B cell (primary cell): ENCODE results near the gene ARID3C. TPM values are rescaled to one million over a fixed set of nuclear protein-coding genes. Genes with fewer than 3 reads are reported as not detected.

ENCODE experiments used
- ATAC-seq: fragments of 200-7000 bp; cut with Tn5 transposase; one replicate; pipeline ENCODE4 v1.10.0; 2021; ENCODE audit warnings: low read depth, mild to moderate bottlenecking, moderate number of reproducible peaks, moderate library complexity
- CTCF ChIA-PET: fragments of 350-600 bp; sonication (Branson Sonifier 250); formaldehyde crosslinking; loops from one replicate; lab custom pipeline; 2021; ENCODE audit warnings: antibody characterized with exemption, inconsistent platforms; lab: Charles Lee
- POLR2A ChIA-PET: fragments of 350-600 bp; sonication (Branson Sonifier 250); formaldehyde crosslinking; loops from one replicate; lab custom pipeline; 2021; ENCODE audit warnings: antibody characterized with exemption; lab: Charles Lee
- DNase-seq: peaks from one replicate; pipeline ENCODE4 v3.0.0; 2013
- H2AFZ ChIP-seq: 2 replicates; pipeline ENCODE4 v1.6.1; 2012; ENCODE audit warnings: mild to moderate bottlenecking, low read depth, low read length; ENCODE audit not compliant: insufficient read depth, poor library complexity, severe bottlenecking
- H3K27ac ChIP-seq, 2 donors: 1 replicate in 1 of 2; 2 replicates in 1 of 2; pipeline ENCODE4 v1.5.1; 2012 to 2013; ENCODE audit warnings: low read length in 2 of 2, mild to moderate bottlenecking in 2 of 2, moderate library complexity in 1 of 2
- H3K27me3 ChIP-seq, 4 experiments: fragments of 200-600 bp in 1 of 4; sonication (generic) in 1 of 4; replicated peaks in 1 of 4; 1 replicate in 2 of 4; 2 replicates in 2 of 4; pipeline versions ENCODE4 v1.6.1 to v1.7.0; 2013 to 2016; ENCODE audit warnings: low read length in 3 of 4, mild to moderate bottlenecking in 2 of 4, mixed read lengths in 1 of 4, moderate library complexity in 1 of 4; ENCODE audit not compliant: insufficient read depth in 4 of 4, control insufficient read depth in 3 of 4; ENCODE audit errors: control extremely low read depth in 1 of 4
- H3K36me3 ChIP-seq, 2 experiments: replicated peaks in 1 of 2; 1 replicate in 1 of 2; 2 replicates in 1 of 2; pipeline versions ENCODE4 v1.6.1 to v1.7.1; 2013; ENCODE audit warnings: low read length in 1 of 2; ENCODE audit not compliant: insufficient read depth in 2 of 2, control insufficient read depth in 1 of 2; ENCODE audit errors: control extremely low read depth in 1 of 2, extremely low read depth in 1 of 2
- H3K4me1 ChIP-seq, 2 donors: fragments of 200-600 bp in 1 of 2; sonication (generic) in 1 of 2; 1 replicate in 1 of 2; 2 replicates in 1 of 2; pipeline versions ENCODE4 v1.5.1 to v1.6.1; 2013 to 2017; ENCODE audit warnings: low read length in 2 of 2; ENCODE audit not compliant: control insufficient read depth in 2 of 2, insufficient read depth in 2 of 2
- H3K4me2 ChIP-seq: replicated peaks from 2 replicates; pipeline ENCODE3; 2012; ENCODE audit warnings: mild to moderate bottlenecking, low read depth, low read length; ENCODE audit not compliant: poor library complexity, severe bottlenecking
- H3K4me3 ChIP-seq, 5 experiments: fragments of 200-600 bp in 1 of 5; sonication (generic) in 1 of 5; 1 replicate in 3 of 5; 2 replicates in 2 of 5; pipeline versions ENCODE4 v1.5.1 to v1.7.0; 2011 to 2016; ENCODE audit warnings: low read length in 4 of 5, mild to moderate bottlenecking in 4 of 5, low read depth in 2 of 5, control low read depth in 1 of 5, moderate library complexity in 1 of 5; ENCODE audit not compliant: insufficient read depth in 1 of 5; ENCODE audit errors: control extremely low read depth in 1 of 5, extremely low read depth in 1 of 5
- H3K79me2 ChIP-seq: fragments of 200-600 bp; sonication (generic); one replicate; pipeline ENCODE4 v1.6.0; 2016; ENCODE audit warnings: low read length; ENCODE audit not compliant: control insufficient read depth, insufficient read depth
- H3K9ac ChIP-seq: fragments of 200-600 bp; sonication (generic); 2 replicates; pipeline ENCODE4 v1.6.1; 2017; ENCODE audit warnings: mild to moderate bottlenecking, low read length, moderate library complexity
- H3K9me3 ChIP-seq, 3 donors: one replicate each; pipeline versions ENCODE4 v1.6.1 to v1.7.1; 2013; ENCODE audit warnings: low read length in 2 of 3; ENCODE audit not compliant: control insufficient read depth in 2 of 3, insufficient read depth in 1 of 3; ENCODE audit errors: control extremely low read depth in 1 of 3
- H4K20me1 ChIP-seq: 2 replicates; pipeline ENCODE4 v1.6.0; 2012; ENCODE audit warnings: mild to moderate bottlenecking, low read length; ENCODE audit not compliant: insufficient read depth, control insufficient read depth, poor library complexity, severe bottlenecking
- H3K27ac Mint-ChIP-seq: one replicate; pipeline ENCODE4 v1.8.0; 2021; ENCODE audit warnings: mixed read lengths
- H3K27me3 Mint-ChIP-seq: one replicate; pipeline ENCODE4 v1.8.0; 2021; ENCODE audit warnings: mixed read lengths
- H3K4me1 Mint-ChIP-seq: one replicate; pipeline ENCODE4 v1.8.0; 2021; ENCODE audit warnings: mixed read lengths
- H3K4me3 Mint-ChIP-seq: one replicate; pipeline ENCODE4 v1.8.0; 2021; ENCODE audit warnings: mixed read lengths
- H3K9me3 Mint-ChIP-seq: one replicate; pipeline ENCODE4 v1.8.0; 2022; ENCODE audit warnings: mixed read lengths; ENCODE audit not compliant: insufficient read depth
- CTCF ChIP-seq: fragments of 200-600 bp; IDR thresholded peaks from one replicate; pipeline ENCODE4 v1.8.0; 2022; ENCODE audit warnings: antibody characterized with exemption, mild to moderate bottlenecking
- EZH2 ChIP-seq: IDR thresholded peaks from 2 replicates; pipeline ENCODE4 v1.6.1; 2012; ENCODE audit warnings: borderline replicate concordance, low read depth, mild to moderate bottlenecking, moderate library complexity, low read length; ENCODE audit not compliant: insufficient read depth, poor library complexity, severe bottlenecking
- WGBS: methylation state at CpG from one replicate; pipeline ENCODE4 v1.1.5; 2013; ENCODE audit warnings: missing lambda C conversion rate; ENCODE audit not compliant: insufficient coverage; 5-methylcytosine and 5-hydroxymethylcytosine counted together
- intact Hi-C: fragments of 100-400 bp; cut with micrococcal nuclease; formaldehyde crosslinking; loops from one replicate; pipeline ENCODE4 v1.10.0; 2022
- polyA plus RNA-seq: library from polyadenylated mRNA; depleted of rRNA; stranded (reverse); fragments of >200 nt; gene quantifications from 2 replicates; pipeline ENCODE4 v1.2.3, GENCODE V29; 2012
- total RNA-seq, 2 donors: library from RNA; stranded (reverse); fragments of 120-200 nt in 1 of 2; gene quantifications; 1 replicate in 1 of 2; 2 replicates in 1 of 2; pipeline versions ENCODE4 v1.2.3 to v1.2.4, GENCODE V29; 2013 to 2022

Gene ARID3C
- total and polyA plus RNA-seq, 2 donors (not counting 1 experiment from before 2014, with no cell fraction given): not detected

GRCh38 chr9:34591917-34592866, 36.7 kb downstream of the ARID3C start:
- no peak overlapping the region for H3K27ac Mint-ChIP-seq
- no peak for ATAC-seq

More at GRCh38 chr9:34591917-34592866, 36.7 kb downstream of the ARID3C start:
- CTCF ChIA-PET: interaction anchor here (0.6 to 2.7 kb wide), 21 partner anchors 8 to 969 kb away, joined by 3 to 30 read pairs (median 5); no protein-coding TSS in a partner anchor
- intact Hi-C loops: loop anchor here (1.0 to 10.0 kb wide), 5 partner anchors 44 to 967 kb away; no protein-coding TSS in a partner anchor
- peaks cover 0 to 82% (median 53%) of the 10 kb centered on the region in 4 experiments for H3K27me3 ChIP-seq
- H3K36me3 ChIP-seq: no peaks in the 10 kb centered on the region
- no peaks in the 10 kb centered on the region for H3K9me3 Mint-ChIP-seq
- peaks cover 37% of the 10 kb centered on the region for H3K4me1 Mint-ChIP-seq
- TF ChIP-seq EZH2: no peak
- peak; percentile 26 for TF ChIP-seq CTCF
- peak; percentile 45 for DNase-seq
- H3K9me3 ChIP-seq: peaks cover 0 to 26% (median 0%) of the 10 kb centered on the region in 3 donors
- H3K4me1 ChIP-seq: peaks cover 40 to 49% of the 10 kb centered on the region in 2 donors
- H3K27ac ChIP-seq: no peak overlapping the region
- H3K79me2 ChIP-seq: no peaks in the 10 kb centered on the region
- no peaks in the 10 kb centered on the region for H4K20me1 ChIP-seq
- peak overlapping the region; percentile 81 for H3K4me3 Mint-ChIP-seq
- peak overlapping the region; percentile 77 for H2AFZ ChIP-seq
- peaks cover 71% of the 10 kb centered on the region for H3K27me3 Mint-ChIP-seq
- H3K4me3 ChIP-seq: peak overlapping the region in 3 of 5 experiments; percentile 48 to 73 (median 60)
- H3K9ac ChIP-seq: peak overlapping the region; percentile 79
- 13% methylated on average over 11 of the region's 16 CpGs for WGBS
- POLR2A ChIA-PET: no interaction called here
- peak overlapping the region; percentile 99 for H3K4me2 ChIP-seq
